Breast epithelium (tissue), 4 donors: ENCODE data around the gene JPH2. TPM values are rescaled to one million over a fixed set of nuclear protein-coding genes. Genes with fewer than 3 reads are reported as not detected.
A peak's percentile ranks its signal among the peaks of the same experiment; 100 is the strongest.

Experiments
- DNase-seq, 2 donors: peaks; one replicate each; pipeline ENCODE4 v3.0.0-alpha.2; 2019; ENCODE audit warnings: low spot score in 2 of 2
- H3K27ac ChIP-seq, 2 donors: fragments of 200-600 bp; sonication (generic) in 1 of 2; one replicate each; pipeline ENCODE4 v1.5.1; 2016 to 2019; ENCODE audit warnings: mild to moderate bottlenecking in 1 of 2
- H3K27me3 ChIP-seq, 2 donors: fragments of 200-600 bp; sonication (generic) in 1 of 2; one replicate each; pipeline versions ENCODE4 v1.5.1 to v1.6.0; 2017 to 2019; ENCODE audit warnings: control low read depth in 1 of 2, mild to moderate bottlenecking in 1 of 2
- H3K36me3 ChIP-seq: fragments of 200-600 bp; one replicate; pipeline ENCODE4 v1.5.1; 2019
- H3K4me1 ChIP-seq, 2 donors: fragments of 200-600 bp; sonication (generic); one replicate each; pipeline ENCODE4 v1.5.1; 2016 to 2019; ENCODE audit warnings: control low read depth in 1 of 2
- H3K4me3 ChIP-seq, 3 donors: fragments of 200-600 bp; sonication (generic); 1 replicate in 2 of 3; 2 replicates in 1 of 3; pipeline ENCODE4 v1.5.1; 2016 to 2019; ENCODE audit warnings: mild to moderate bottlenecking in 3 of 3, moderate library complexity in 2 of 3
- H3K9me3 ChIP-seq, 2 donors: fragments of 200-600 bp; sonication (generic) in 1 of 2; one replicate each; pipeline ENCODE4 v1.5.1; 2016 to 2019; ENCODE audit warnings: control low read depth in 1 of 2
- POLR2A ChIP-seq: fragments of 450-650 bp; IDR thresholded peaks from one replicate; pipeline ENCODE4 v1.6.1; 2016; ENCODE audit warnings: antibody characterized with exemption, mild to moderate bottlenecking, moderate library complexity
- POLR2AphosphoS5 ChIP-seq, 3 donors: sonication (generic); formaldehyde crosslinking; IDR thresholded peaks; one replicate each; pipeline ENCODE4 v1.6.1; 2017; ENCODE audit warnings: antibody characterized with exemption in 3 of 3
- intact Hi-C: fragments of 100-400 bp; cut with DNase I; formaldehyde crosslinking; loops from one replicate; pipeline ENCODE4 v1.15.1; 2023; ENCODE audit warnings: low total_unique reads
- total RNA-seq, 3 donors: library from RNA; depleted of rRNA; stranded (reverse); fragments of >200 nt; gene quantifications; one replicate each; pipeline ENCODE4 v1.1.0, GENCODE V29; 2016
- TF ChIP-seq, protein P1 (sequence below), 3 donors: fragments of 450-650 bp; IDR thresholded peaks; one replicate each; pipeline ENCODE4 v1.5.1; 2016 to 2017; ENCODE audit warnings: antibody characterized with exemption in 3 of 3, mild to moderate bottlenecking in 3 of 3, moderate library complexity in 3 of 3

The JPH2 gene
- total RNA-seq, 3 donors from 2014 or later: 9.3 to 16.4 (median 16.2) TPM

- H3K4me1 ChIP-seq: peaks cover 5% of the 10 kb centered on the region in 2 donors
- H3K27me3 ChIP-seq: no peaks in the 10 kb centered on the region
- no peaks in the 10 kb centered on the region for H3K9me3 ChIP-seq
- TF ChIP-seq, protein P1, sequence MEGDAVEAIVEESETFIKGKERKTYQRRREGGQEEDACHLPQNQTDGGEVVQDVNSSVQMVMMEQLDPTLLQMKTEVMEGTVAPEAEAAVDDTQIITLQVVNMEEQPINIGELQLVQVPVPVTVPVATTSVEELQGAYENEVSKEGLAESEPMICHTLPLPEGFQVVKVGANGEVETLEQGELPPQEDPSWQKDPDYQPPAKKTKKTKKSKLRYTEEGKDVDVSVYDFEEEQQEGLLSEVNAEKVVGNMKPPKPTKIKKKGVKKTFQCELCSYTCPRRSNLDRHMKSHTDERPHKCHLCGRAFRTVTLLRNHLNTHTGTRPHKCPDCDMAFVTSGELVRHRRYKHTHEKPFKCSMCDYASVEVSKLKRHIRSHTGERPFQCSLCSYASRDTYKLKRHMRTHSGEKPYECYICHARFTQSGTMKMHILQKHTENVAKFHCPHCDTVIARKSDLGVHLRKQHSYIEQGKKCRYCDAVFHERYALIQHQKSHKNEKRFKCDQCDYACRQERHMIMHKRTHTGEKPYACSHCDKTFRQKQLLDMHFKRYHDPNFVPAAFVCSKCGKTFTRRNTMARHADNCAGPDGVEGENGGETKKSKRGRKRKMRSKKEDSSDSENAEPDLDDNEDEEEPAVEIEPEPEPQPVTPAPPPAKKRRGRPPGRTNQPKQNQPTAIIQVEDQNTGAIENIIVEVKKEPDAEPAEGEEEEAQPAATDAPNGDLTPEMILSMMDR (IDR thresholded peaks at IDR 0.05): no peak
- peak in 1 of 3 donors; percentile 31 for TF ChIP-seq POLR2AphosphoS5 (IDR thresholded peaks at IDR 0.05)
- intact Hi-C loops: loop anchor here (5.0 kb wide), 1 partner anchor 676 kb away; the partner anchor contains the start of gene YWHAB
- peak overlapping the region; percentile 98 to 99 for H3K27ac ChIP-seq
- H3K4me3 ChIP-seq: peak overlapping the region; percentile 84 to 98 (median 98)
- no peak for DNase-seq
- H3K36me3 ChIP-seq: no peaks in the 10 kb centered on the region
These were observed 24.4 kb upstream of the JPH2 start for GRCh38 chr20:44211177-44212039.

- intact Hi-C loops: loop anchor here (5.0 kb wide), 1 partner anchor 677 kb away; the partner anchor contains the start of gene YWHAB
- Histone ChIP-seq H3K4me1 (peaks cover 5% of the 10 kb centered on the region in 2 donors), H3K27me3 (no peaks in the 10 kb centered on the region), H3K4me3 (peak within 1 kb of the TSS; percentile 84 to 98 (median 98)), H3K9me3 (no peaks in the 10 kb centered on the region), H3K27ac (peak within 1 kb of the TSS; percentile 98 to 99), H3K36me3 (no peaks in the 10 kb centered on the region)
- peak; percentile 98 to 99 for DNase-seq
- TF ChIP-seq POLR2AphosphoS5 (IDR thresholded peaks at IDR 0.05): peak; percentile 93 to 96 (median 95)
- TF ChIP-seq, protein P1 (IDR thresholded peaks at IDR 0.05): no peak
- TF ChIP-seq POLR2A: peak; percentile 85
These were observed 23.6 kb upstream of the JPH2 start, which contains the start of gene OSER1 for GRCh38 chr20:44210406-44211176. OSER1 (minus strand) TSS chr20:44210771; CDS start chr20:44206957, 3,814 bp downstream.

GRCh38 chr20:44209686-44210405 is 22.9 kb upstream of the JPH2 start:
- H3K4me3 ChIP-seq: peak overlapping the region; percentile 84 to 98 (median 98)
- TF ChIP-seq POLR2AphosphoS5 (IDR thresholded peaks at IDR 0.05) (no peak), POLR2A (no peak)
- TF ChIP-seq, protein P1 (IDR thresholded peaks at IDR 0.05): no peak
- no peaks in the 10 kb centered on the region for H3K27me3 ChIP-seq
- H3K4me1 ChIP-seq: peaks cover 5 to 6% of the 10 kb centered on the region in 2 donors
- H3K36me3 ChIP-seq: no peaks in the 10 kb centered on the region
- intact Hi-C loops: loop anchor here (5.0 kb wide), 1 partner anchor 677 kb away; the partner anchor contains the start of gene YWHAB
- no peaks in the 10 kb centered on the region for H3K9me3 ChIP-seq
- no peak for DNase-seq
- peak overlapping the region; percentile 98 to 99 for H3K27ac ChIP-seq

- intact Hi-C loops: no loop called here
- TF ChIP-seq POLR2A (no peak), POLR2AphosphoS5 (IDR thresholded peaks at IDR 0.05) (no peak)
- TF ChIP-seq, protein P1 (IDR thresholded peaks at IDR 0.05): no peak
- Histone ChIP-seq H3K4me1 (peaks cover 5 to 11% of the 10 kb centered on the region in 2 donors), H3K27ac (peak overlapping the region; percentile 98 to 99), H3K27me3 (no peaks in the 10 kb centered on the region), H3K9me3 (no peaks in the 10 kb centered on the region), H3K36me3 (no peaks in the 10 kb centered on the region), H3K4me3 (peak overlapping the region; percentile 84 to 98 (median 98))
- no peak for DNase-seq
These were observed 21.8 kb upstream of the JPH2 start for GRCh38 chr20:44208770-44209169.
